ENCODE measurements around the gene CTSC. TPM values are rescaled to one million over a fixed set of nuclear protein-coding genes. Genes with fewer than 3 reads are reported as not detected.
"Not testable (repeated sequence)": the region's sequence is repeated elsewhere in the genome, so short reads cannot be mapped to it uniquely, and the experiment has no call there.

CTSC gene
- total RNA-seq, 2 donors from 2014 or later: 15.5 to 33.6 TPM

DNA sequence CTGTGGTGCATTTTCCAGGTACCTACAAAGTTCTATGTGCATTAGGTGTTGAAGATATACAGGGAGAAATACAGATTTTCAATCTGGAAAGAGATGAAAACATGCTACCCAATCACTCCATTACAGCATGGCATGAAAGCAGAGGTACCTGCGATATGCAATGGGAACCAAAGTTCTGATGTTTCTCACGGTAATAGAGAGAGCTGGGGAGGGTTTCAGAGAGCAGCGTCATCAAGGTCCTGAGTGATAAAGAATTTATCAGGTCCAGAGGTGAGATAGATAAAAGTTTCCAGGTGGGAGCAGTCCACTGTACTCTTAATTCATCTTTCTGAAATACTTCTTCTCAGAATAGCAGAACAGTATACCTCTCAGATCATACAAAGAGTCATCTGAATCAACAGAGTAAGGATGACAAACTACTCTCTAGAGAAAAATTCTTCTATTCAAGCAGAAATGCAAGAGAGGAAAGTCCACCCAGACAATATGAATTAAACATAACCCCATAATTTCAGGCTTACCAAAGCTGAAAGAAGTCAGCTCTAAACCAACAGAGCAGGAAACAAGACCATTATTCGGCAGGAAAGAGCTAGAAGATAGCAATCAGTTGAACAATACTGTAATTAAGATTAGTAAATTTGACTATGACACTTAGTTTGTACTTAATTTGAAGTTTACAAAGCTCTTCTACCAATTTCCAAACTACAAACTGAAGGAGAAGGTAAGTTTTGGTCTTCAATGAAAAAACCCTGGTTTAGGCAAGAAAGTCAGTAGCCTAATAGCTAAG, 12.8 kb downstream of the CTSC start:
- TF ChIP-seq, protein P1, sequence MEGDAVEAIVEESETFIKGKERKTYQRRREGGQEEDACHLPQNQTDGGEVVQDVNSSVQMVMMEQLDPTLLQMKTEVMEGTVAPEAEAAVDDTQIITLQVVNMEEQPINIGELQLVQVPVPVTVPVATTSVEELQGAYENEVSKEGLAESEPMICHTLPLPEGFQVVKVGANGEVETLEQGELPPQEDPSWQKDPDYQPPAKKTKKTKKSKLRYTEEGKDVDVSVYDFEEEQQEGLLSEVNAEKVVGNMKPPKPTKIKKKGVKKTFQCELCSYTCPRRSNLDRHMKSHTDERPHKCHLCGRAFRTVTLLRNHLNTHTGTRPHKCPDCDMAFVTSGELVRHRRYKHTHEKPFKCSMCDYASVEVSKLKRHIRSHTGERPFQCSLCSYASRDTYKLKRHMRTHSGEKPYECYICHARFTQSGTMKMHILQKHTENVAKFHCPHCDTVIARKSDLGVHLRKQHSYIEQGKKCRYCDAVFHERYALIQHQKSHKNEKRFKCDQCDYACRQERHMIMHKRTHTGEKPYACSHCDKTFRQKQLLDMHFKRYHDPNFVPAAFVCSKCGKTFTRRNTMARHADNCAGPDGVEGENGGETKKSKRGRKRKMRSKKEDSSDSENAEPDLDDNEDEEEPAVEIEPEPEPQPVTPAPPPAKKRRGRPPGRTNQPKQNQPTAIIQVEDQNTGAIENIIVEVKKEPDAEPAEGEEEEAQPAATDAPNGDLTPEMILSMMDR (IDR thresholded peaks at IDR 0.05): no peak
- DNase-seq (ENCODE audit: low spot score): no peak

DNA sequence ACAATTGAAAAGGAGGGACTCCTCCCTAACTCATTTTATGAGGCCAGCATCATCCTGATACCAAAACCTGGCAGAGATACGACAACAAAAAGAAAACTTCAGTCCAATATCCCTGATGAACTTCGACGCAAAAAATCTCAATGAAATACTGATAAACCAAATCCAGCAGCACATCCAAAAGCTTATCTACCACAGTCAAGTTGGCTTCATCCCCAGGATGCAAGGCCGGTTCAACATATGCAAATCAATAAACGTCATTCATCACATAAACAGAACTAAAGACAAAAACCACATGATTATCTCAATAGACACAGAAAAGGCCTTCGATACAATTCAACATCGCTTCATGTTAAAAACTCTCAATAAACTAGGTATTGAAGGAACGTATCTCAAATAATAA, 14.7 kb downstream of the CTSC start:
- not testable (repeated sequence) for H3K9me3 ChIP-seq; H3K27ac ChIP-seq; H3K36me3 ChIP-seq; H3K27me3 ChIP-seq; H3K4me3 ChIP-seq; DNase-seq (ENCODE audit: low spot score); H3K4me1 ChIP-seq

More for the DNA sequence above, 12.8 kb downstream of the CTSC start:
- no peaks in the 10 kb centered on the region for H3K27me3 ChIP-seq
- H3K9me3 ChIP-seq: no peaks in the 10 kb centered on the region
- H3K4me1 ChIP-seq: no peaks in the 10 kb centered on the region
- H3K27ac ChIP-seq: no peak overlapping the region
- no peaks in the 10 kb centered on the region for H3K36me3 ChIP-seq
- no peak overlapping the region for H3K4me3 ChIP-seq

DNA sequence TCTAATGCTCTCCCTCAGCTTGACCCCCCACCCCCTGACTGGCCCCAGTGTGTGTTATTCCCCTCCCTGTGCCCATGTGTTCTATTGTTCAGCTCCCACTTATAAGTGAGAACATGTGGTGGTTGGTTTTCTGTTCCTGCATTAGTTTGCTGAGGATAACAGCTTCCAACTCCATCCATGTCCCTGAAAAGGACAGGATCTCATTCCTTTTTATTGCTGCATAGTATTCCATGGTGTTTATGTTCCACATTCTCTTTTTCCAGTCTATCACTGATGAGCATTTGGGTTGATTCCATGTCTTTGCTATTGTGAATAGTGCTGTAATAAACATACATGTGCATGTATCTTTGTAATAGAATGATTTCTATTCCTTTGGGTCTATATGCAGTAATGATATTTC, 16.1 kb downstream of the CTSC start:
- not testable (repeated sequence) for H3K4me1 ChIP-seq; H3K36me3 ChIP-seq; H3K9me3 ChIP-seq; H3K4me3 ChIP-seq; H3K27ac ChIP-seq; H3K27me3 ChIP-seq; DNase-seq (ENCODE audit: low spot score)

DNA sequence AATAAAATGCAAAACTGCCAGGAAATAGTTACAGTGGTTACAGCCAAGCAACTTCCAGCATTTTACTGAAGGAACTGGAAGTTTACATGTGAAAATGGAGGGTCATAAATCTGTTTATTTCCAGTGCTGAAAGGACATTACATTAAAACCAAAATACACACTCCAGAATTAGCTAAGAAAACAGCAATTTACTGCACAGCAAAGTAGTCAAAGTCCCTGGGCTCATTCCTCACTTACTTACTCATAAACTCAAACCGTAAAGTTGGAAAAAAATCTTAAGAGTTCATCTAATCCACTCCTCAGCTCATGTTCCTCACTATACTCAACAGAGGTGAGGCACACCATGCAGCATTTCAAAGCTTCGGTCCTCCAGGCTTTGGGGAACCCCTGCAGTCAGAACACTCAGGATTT, 17.4 kb downstream of the CTSC start:
- Histone ChIP-seq H3K27ac (no peak overlapping the region), H3K4me1 (no peaks in the 10 kb centered on the region), H3K27me3 (no peaks in the 10 kb centered on the region), H3K9me3 (no peaks in the 10 kb centered on the region), H3K36me3 (no peaks in the 10 kb centered on the region), H3K4me3 (no peak overlapping the region)
- DNase-seq (ENCODE audit: low spot score): no peak
- TF ChIP-seq, protein P1 (IDR thresholded peaks at IDR 0.05): no peak

DNA sequence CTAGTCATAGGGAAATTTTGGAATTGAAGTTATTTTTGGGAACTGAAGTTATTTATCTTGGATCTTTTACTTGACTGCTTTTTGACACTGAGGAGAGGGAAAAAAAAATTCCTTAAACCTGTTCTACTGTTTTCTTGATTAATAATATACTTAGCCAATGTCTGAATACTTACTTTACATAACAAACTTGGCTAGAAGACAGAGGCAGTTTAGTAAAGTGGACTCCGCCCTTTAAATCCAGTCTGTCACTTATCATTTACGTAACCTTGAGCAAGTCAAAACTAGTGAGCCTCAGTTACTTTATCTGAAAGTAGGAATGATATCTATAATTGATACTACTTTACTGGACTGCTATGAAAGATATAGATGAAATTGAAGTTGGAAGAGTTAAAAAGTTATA, 19.5 kb downstream of the CTSC start:
- Histone ChIP-seq H3K4me1 (no peaks in the 10 kb centered on the region), H3K9me3 (no peaks in the 10 kb centered on the region), H3K27me3 (no peaks in the 10 kb centered on the region), H3K4me3 (no peak overlapping the region), H3K27ac (no peak overlapping the region), H3K36me3 (no peaks in the 10 kb centered on the region)
- DNase-seq (ENCODE audit: low spot score): no peak
- TF ChIP-seq, protein P1 (IDR thresholded peaks at IDR 0.05): no peak

DNA sequence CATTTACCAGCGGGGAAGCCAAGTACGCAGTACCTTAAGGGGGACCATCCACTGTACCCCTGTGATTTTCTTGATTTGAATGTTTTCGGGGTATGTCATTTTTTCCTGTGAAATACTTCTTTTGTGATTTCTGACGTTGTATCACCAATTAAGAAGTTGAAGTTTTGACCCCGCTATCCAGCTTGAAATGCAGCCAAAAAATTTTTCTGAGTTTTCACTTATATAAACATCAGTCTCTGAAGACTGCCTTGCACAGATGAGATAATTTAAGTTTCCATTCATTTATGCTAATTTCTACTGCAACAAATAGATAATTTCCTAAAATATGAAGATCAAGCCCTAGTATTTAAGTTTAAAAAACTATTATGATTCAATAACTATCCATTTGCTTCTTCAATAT, 20.0 kb downstream of the CTSC start:
- no peak for DNase-seq (ENCODE audit: low spot score)
- H3K4me3 ChIP-seq: no peak overlapping the region
- TF ChIP-seq, protein P1 (IDR thresholded peaks at IDR 0.05): no peak

DNA sequence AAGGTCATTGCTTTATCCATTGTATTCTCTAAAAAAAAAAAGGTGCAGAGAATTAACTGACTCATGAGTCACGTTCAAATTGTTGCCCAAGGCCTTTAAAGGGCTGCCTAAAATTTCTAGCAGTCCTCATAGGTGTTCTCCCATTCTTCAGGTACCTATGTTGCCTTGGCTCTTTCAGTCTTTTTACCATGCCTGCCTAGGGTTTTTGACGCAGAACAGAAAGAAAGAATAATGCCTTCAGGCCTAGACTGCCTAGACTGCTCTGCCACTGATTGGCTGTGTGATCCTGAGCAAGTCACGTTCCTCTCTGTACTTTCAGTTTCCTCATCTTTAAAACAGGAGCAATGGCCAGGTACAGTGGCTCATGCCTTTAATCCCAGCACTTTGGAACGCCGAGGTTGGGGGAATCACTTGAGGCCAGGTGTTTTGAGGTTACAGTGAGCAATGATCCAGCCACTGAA, 21.5 kb downstream of the CTSC start:
- TF ChIP-seq, protein P1 (IDR thresholded peaks at IDR 0.05): no peak
- H3K27ac ChIP-seq: no peak overlapping the region
- no peak for DNase-seq (ENCODE audit: low spot score)
- H3K36me3 ChIP-seq: no peaks in the 10 kb centered on the region
- no peak overlapping the region for H3K4me3 ChIP-seq
- no peaks in the 10 kb centered on the region for H3K9me3 ChIP-seq
- H3K27me3 ChIP-seq: no peaks in the 10 kb centered on the region
- no peaks in the 10 kb centered on the region for H3K4me1 ChIP-seq

More for the DNA sequence above, 20.0 kb downstream of the CTSC start:
- Histone ChIP-seq H3K27me3 (no peaks in the 10 kb centered on the region), H3K36me3 (no peaks in the 10 kb centered on the region), H3K9me3 (no peaks in the 10 kb centered on the region), H3K27ac (no peak overlapping the region), H3K4me1 (no peaks in the 10 kb centered on the region)

Measured in right atrium auricular region (tissue), 2 donors.